Erythroblast (primary cell): ENCODE measurements around the gene PAX8.

Source experiments
- DNase-seq, 2 experiments: peaks; one replicate each; lab custom pipeline; 2025; lab: John Stamatoyannopoulos, UW
- GATA1 ChIP-seq: IDR thresholded peaks from 2 replicates; pipeline ENCODE4 v1.6.1; 2011; ENCODE audit warnings: low read depth, mild to moderate bottlenecking, control low read depth, low read length, moderate library complexity
- POLR2A ChIP-seq: IDR thresholded peaks from 2 replicates; pipeline ENCODE4 v1.6.1; 2011; ENCODE audit warnings: mild to moderate bottlenecking, low read length

The PAX8 gene

GRCh38 chr2:113182471-113183260, 96.1 kb downstream of the PAX8 start:
- TF ChIP-seq GATA1: no peak
- TF ChIP-seq POLR2A: no peak

GRCh38 chr2:113181258-113182051, 97.3 kb downstream of the PAX8 start:
- TF ChIP-seq POLR2A (peak; percentile 47), GATA1 (peak; percentile 25)
- DNase-seq: peak; percentile 81 to 90

More at GRCh38 chr2:113182471-113183260, 96.1 kb downstream of the PAX8 start:
- no peak for DNase-seq

GRCh38 chr2:113180131-113180946, 98.4 kb downstream of the PAX8 start:
- TF ChIP-seq POLR2A (no peak), GATA1 (no peak)
- DNase-seq: no peak

- DNase-seq: no peak
- TF ChIP-seq POLR2A: no peak
Measured at GRCh38 chr2:113179446-113180045, 99.2 kb downstream of the PAX8 start.

- DNase-seq: no peak
- no peak for TF ChIP-seq POLR2A
- no peak for TF ChIP-seq GATA1
Measured at GRCh38 chr2:113178891-113179290, 99.8 kb downstream of the PAX8 start.

GRCh38 chr2:113178069-113178746, 100.5 kb downstream of the PAX8 start:
- no peak for DNase-seq
- no peak for TF ChIP-seq GATA1

- DNase-seq: no peak
- TF ChIP-seq POLR2A: no peak
Measured at GRCh38 chr2:113176696-113177355, 101.9 kb downstream of the PAX8 start.

GRCh38 chr2:113175736-113176695, 102.7 kb downstream of the PAX8 start:
- DNase-seq: no peak

GRCh38 chr2:113175042-113175628, 103.6 kb downstream of the PAX8 start:
- peak; percentile 10 to 36 for DNase-seq
- TF ChIP-seq GATA1 (no peak), POLR2A (no peak)

More at GRCh38 chr2:113175736-113176695, 102.7 kb downstream of the PAX8 start:
- no peak for TF ChIP-seq POLR2A
- TF ChIP-seq GATA1: no peak

GRCh38 chr2:113174376-113174750, 104.4 kb downstream of the PAX8 start:
- DNase-seq: peak; percentile 40 to 45

GRCh38 chr2:113173542-113174375, 105.0 kb downstream of the PAX8 start, which contains the start of gene PSD4:
TSS of gene PSD4 (plus strand) at chr2:113173971. CDS start at chr2:113182457, 8,486 bp downstream.
- DNase-seq: peak; percentile 74 to 81
- TF ChIP-seq GATA1: no peak
- peak; percentile 79 for TF ChIP-seq POLR2A

More at GRCh38 chr2:113174376-113174750, 104.4 kb downstream of the PAX8 start:
- TF ChIP-seq GATA1 (no peak), POLR2A (no peak)
